22Rv1 (cell line): ENCODE measurements around the gene RALGPS1.

Source experiments
- H3K27ac ChIP-seq: fragments of 450-650 bp; 2 replicates; pipeline ENCODE4 v1.5.1; 2017
- CTCF ChIP-seq: fragments of 450-650 bp; IDR thresholded peaks from 2 replicates; pipeline ENCODE4 v1.5.1; 2017; ENCODE audit warnings: mild to moderate bottlenecking
- ZFX ChIP-seq: fragments of 450-650 bp; IDR thresholded peaks from 2 replicates; pipeline ENCODE4 v1.6.1; 2017; ENCODE audit warnings: antibody characterized with exemption, borderline replicate concordance

Gene RALGPS1

GRCh38 chr9:127267793-127268525 is 353.4 kb downstream of the RALGPS1 start:
- no peak overlapping the region for H3K27ac ChIP-seq
- TF ChIP-seq CTCF (no peak), ZFX (no peak)

GRCh38 chr9:127269449-127269848 is 354.9 kb downstream of the RALGPS1 start:
- no peak for TF ChIP-seq ZFX
- TF ChIP-seq CTCF, result no peak
- H3K27ac ChIP-seq, result no peak overlapping the region
